Suppressor macrophage treated with lipopolysaccharide for 1 hour (primary cell): ENCODE results near the gene MEIOB.
"Not testable (repeated sequence)": the region's sequence is repeated elsewhere in the genome, so short reads cannot be mapped to it uniquely, and the experiment has no call there.

Source experiments
- DNase-seq, 3 donors: peaks; one replicate each; pipeline ENCODE4 v3.0.0-alpha.2; 2020 to 2022

The MEIOB gene

GRCh38 chr16:1809281-1809801 is 62.6 kb downstream of the MEIOB start:
- DNase-seq: no peak

GRCh38 chr16:1808691-1809090 is 63.3 kb downstream of the MEIOB start:
- DNase-seq: no peak

GRCh38 chr16:1807626-1808025 is 64.3 kb downstream of the MEIOB start:
- no peak for DNase-seq

- DNase-seq: no peak
These were observed 71.3 kb downstream of the MEIOB start for GRCh38 chr16:1800701-1801100.

GRCh38 chr16:1799263-1799662 is 72.7 kb downstream of the MEIOB start:
- DNase-seq: not testable (repeated sequence)

- no peak for DNase-seq
These were observed 76.9 kb downstream of the MEIOB start for GRCh38 chr16:1794908-1795666.

- no peak for DNase-seq
These were observed 77.6 kb downstream of the MEIOB start for GRCh38 chr16:1794221-1794871.

- DNase-seq: no peak
These were observed 78.3 kb downstream of the MEIOB start, which contains the start of gene IGFALS for GRCh38 chr16:1793578-1794220. Gene IGFALS (minus strand): TSS chr16:1793705. CDS start chr16:1793652, 53 bp downstream.

GRCh38 chr16:1792836-1793577 is 79.0 kb downstream of the MEIOB start:
- DNase-seq: no peak

GRCh38 chr16:1791943-1792812 is 79.8 kb downstream of the MEIOB start:
- DNase-seq: no peak

- DNase-seq: no peak
These were observed 80.6 kb downstream of the MEIOB start for GRCh38 chr16:1791256-1791942.

- DNase-seq: no peak
These were observed 81.2 kb downstream of the MEIOB start for GRCh38 chr16:1790611-1791255.

GRCh38 chr16:1790261-1790610 is 81.7 kb downstream of the MEIOB start:
- no peak for DNase-seq

- DNase-seq: no peak
These were observed 82.3 kb downstream of the MEIOB start for GRCh38 chr16:1789643-1790045.

- DNase-seq: no peak
These were observed 83.3 kb downstream of the MEIOB start for GRCh38 chr16:1788708-1789100.

- no peak for DNase-seq
These were observed 83.8 kb downstream of the MEIOB start for GRCh38 chr16:1788095-1788707.

GRCh38 chr16:1787322-1788094 is 84.5 kb downstream of the MEIOB start:
- DNase-seq: no peak

- no peak for DNase-seq
These were observed 85.0 kb downstream of the MEIOB start for GRCh38 chr16:1787056-1787321.

- DNase-seq: no peak
These were observed 85.5 kb downstream of the MEIOB start for GRCh38 chr16:1786242-1787055.
